Body of pancreas (tissue), 4 donors: Measurements from ENCODE around the gene PROB1.

Source experiments
- CTCF ChIP-seq, 7 experiments: fragments of 450-650 bp in 4 of 7; fragments of 200-600 bp in 3 of 7; sonication (generic) in 3 of 7; IDR thresholded peaks; one replicate each; pipeline ENCODE4 v1.5.1; 2016 to 2019; ENCODE audit warnings: antibody characterized with exemption in 7 of 7
- POLR2A ChIP-seq, 3 donors: fragments of 450-650 bp; IDR thresholded peaks; one replicate each; pipeline ENCODE4 v1.6.1; 2016; ENCODE audit warnings: antibody characterized with exemption in 3 of 3, mild to moderate bottlenecking in 2 of 3

DNA sequence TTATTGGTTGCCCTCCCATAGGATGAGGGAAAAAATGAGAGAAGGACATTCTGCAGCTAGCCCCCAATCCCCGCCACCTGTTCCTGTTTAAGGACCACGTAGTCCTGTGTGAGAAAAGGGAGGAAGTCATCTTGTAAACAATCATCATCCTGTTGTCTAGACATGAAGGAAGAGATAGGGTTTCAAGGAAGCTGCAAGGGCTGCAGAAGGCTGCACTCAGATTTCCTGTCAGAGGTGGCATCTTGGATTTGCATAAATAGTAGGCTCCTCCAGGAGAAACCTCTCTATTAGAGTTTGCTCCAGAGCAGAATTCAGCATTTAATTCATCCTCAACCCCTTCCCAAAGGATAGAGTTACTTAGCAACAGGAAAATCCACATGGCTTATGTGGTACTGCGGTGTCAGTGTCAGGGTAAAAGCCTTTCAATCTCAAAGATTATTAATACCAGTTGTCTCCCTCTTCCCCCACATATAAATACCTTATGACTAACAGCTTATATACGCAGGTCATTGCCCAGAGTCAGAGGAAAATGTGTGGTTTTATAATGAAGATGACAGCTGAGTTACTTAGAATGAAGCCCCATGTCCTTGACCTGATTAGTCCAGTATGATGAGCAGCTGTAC lies 49.0 kb upstream of the PROB1 start:
- TF ChIP-seq POLR2A (IDR thresholded peaks at IDR 0.05): no peak
- TF ChIP-seq CTCF (IDR thresholded peaks at IDR 0.05): no peak
